KMS-11 (cell line): Measurements from ENCODE around the gene SLC6A17.

Source experiments
- H2AFZ ChIP-seq: fragments of 200-600 bp; sonication (generic); 2 replicates; pipeline ENCODE4 v1.6.1; 2016; ENCODE audit warnings: antibody characterized with exemption, mixed run types, low read depth
- H3K27ac ChIP-seq: fragments of 200-600 bp; sonication (generic); 2 replicates; pipeline ENCODE4 v1.6.1; 2016; ENCODE audit warnings: mild to moderate bottlenecking, mixed run types
- H3K27me3 ChIP-seq: fragments of 200-600 bp; sonication (generic); 2 replicates; pipeline ENCODE4 v1.6.1; 2017; ENCODE audit warnings: mild to moderate bottlenecking, low read depth, mixed run types, moderate library complexity; ENCODE audit not compliant: insufficient read depth
- H3K36me3 ChIP-seq: fragments of 200-600 bp; sonication (generic); 2 replicates; pipeline ENCODE4 v1.6.1; 2017; ENCODE audit warnings: mild to moderate bottlenecking, mixed run types; ENCODE audit not compliant: insufficient read depth
- H3K4me1 ChIP-seq: fragments of 200-600 bp; sonication (generic); 2 replicates; pipeline ENCODE4 v1.6.1; 2016; ENCODE audit warnings: mild to moderate bottlenecking, low read depth, mixed run types; ENCODE audit not compliant: poor library complexity, severe bottlenecking
- H3K4me2 ChIP-seq: fragments of 200-600 bp; sonication (generic); 2 replicates; pipeline ENCODE4 v1.7.0; 2016; ENCODE audit warnings: mild to moderate bottlenecking, mixed run types
- H3K4me3 ChIP-seq: fragments of 200-600 bp; sonication (generic); IDR thresholded peaks from 2 replicates; pipeline ENCODE4 v1.6.1; 2017; ENCODE audit warnings: low read depth, low read length, mixed read lengths; ENCODE audit not compliant: insufficient read depth
- H3K79me2 ChIP-seq: fragments of 200-600 bp; sonication (generic); 2 replicates; pipeline ENCODE4 v1.6.1; 2016; ENCODE audit warnings: low read depth, mixed run types; ENCODE audit not compliant: insufficient read depth
- H3K9ac ChIP-seq: fragments of 200-600 bp; sonication (generic); 2 replicates; pipeline ENCODE4 v1.6.1; 2016; ENCODE audit warnings: mild to moderate bottlenecking, mixed run types
- H4K20me1 ChIP-seq: fragments of 200-600 bp; sonication (generic); 2 replicates; pipeline ENCODE4 v1.6.1; 2016; ENCODE audit warnings: mild to moderate bottlenecking, mixed run types; ENCODE audit not compliant: insufficient read depth
- CTCF ChIP-seq: fragments of 200-600 bp; sonication (generic); conservative IDR thresholded peaks from 2 replicates; pipeline ENCODE4 v1.6.1; 2017; ENCODE audit warnings: low read depth, mild to moderate bottlenecking, antibody characterized with exemption, low read length, moderate library complexity, mixed read lengths

Gene SLC6A17

GRCh38 chr1:110130989-110131388, 19.3 kb upstream of the SLC6A17 start:
- H3K27me3 ChIP-seq = no peaks in the 10 kb centered on the region
- no peak for TF ChIP-seq CTCF
- no peak overlapping the region for H3K4me2 ChIP-seq
- H3K36me3 ChIP-seq = no peaks in the 10 kb centered on the region
- H4K20me1 ChIP-seq = no peaks in the 10 kb centered on the region
- no peak overlapping the region for H3K4me3 ChIP-seq
- no peak overlapping the region for H2AFZ ChIP-seq
- no peak overlapping the region for H3K27ac ChIP-seq
- H3K79me2 ChIP-seq = no peaks in the 10 kb centered on the region
- no peaks in the 10 kb centered on the region for H3K4me1 ChIP-seq
- no peak overlapping the region for H3K9ac ChIP-seq

GRCh38 chr1:110132682-110133081, 17.6 kb upstream of the SLC6A17 start:
- no peaks in the 10 kb centered on the region for H3K36me3 ChIP-seq
- TF ChIP-seq CTCF = no peak
- H3K27ac ChIP-seq = no peak overlapping the region
- H3K4me3 ChIP-seq = no peak overlapping the region
- no peak overlapping the region for H3K9ac ChIP-seq
- H3K4me1 ChIP-seq = peaks cover 12% of the 10 kb centered on the region
- no peak overlapping the region for H2AFZ ChIP-seq
- no peak overlapping the region for H3K4me2 ChIP-seq
- no peaks in the 10 kb centered on the region for H3K79me2 ChIP-seq
- no peaks in the 10 kb centered on the region for H4K20me1 ChIP-seq
- H3K27me3 ChIP-seq = no peaks in the 10 kb centered on the region

DNA sequence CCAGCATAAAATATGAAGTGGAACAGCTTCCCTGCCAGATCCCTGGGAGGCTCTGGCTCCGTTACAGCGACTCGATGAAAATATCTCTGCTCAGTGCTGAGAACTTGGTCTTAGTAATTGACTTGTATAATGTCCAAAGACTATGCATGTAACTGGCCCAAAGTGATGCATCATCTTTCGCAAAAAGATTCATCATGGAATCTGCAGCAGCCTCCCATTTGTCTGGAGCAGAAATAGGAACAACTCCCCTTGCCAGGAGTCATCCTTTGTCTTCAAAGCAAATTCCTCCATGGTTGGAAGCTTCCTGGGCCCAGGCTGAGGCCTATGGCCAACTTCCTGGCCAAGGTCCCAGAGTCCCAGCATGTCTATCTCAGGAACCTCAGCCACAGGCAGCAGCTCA, 16.9 kb upstream of the SLC6A17 start:
- Histone ChIP-seq H3K27ac (no peak overlapping the region), H3K4me3 (no peak overlapping the region)

GRCh38 chr1:110134050-110134595, 16.2 kb upstream of the SLC6A17 start:
- Histone ChIP-seq H3K4me2 (no peak overlapping the region), H3K36me3 (no peaks in the 10 kb centered on the region), H3K4me1 (peaks cover 12% of the 10 kb centered on the region), H3K27ac (no peak overlapping the region), H3K4me3 (no peak overlapping the region), H3K27me3 (no peaks in the 10 kb centered on the region), H3K9ac (no peak overlapping the region), H2AFZ (no peak overlapping the region), H4K20me1 (no peaks in the 10 kb centered on the region), H3K79me2 (no peaks in the 10 kb centered on the region)
- no peak for TF ChIP-seq CTCF

More for the DNA sequence above, 16.9 kb upstream of the SLC6A17 start:
- H3K9ac ChIP-seq = no peak overlapping the region
- no peak for TF ChIP-seq CTCF
- no peaks in the 10 kb centered on the region for H3K36me3 ChIP-seq
- no peak overlapping the region for H2AFZ ChIP-seq
- H3K27me3 ChIP-seq = no peaks in the 10 kb centered on the region
- peaks cover 12% of the 10 kb centered on the region for H3K4me1 ChIP-seq
- H3K79me2 ChIP-seq = no peaks in the 10 kb centered on the region
- no peak overlapping the region for H3K4me2 ChIP-seq
- H4K20me1 ChIP-seq = no peaks in the 10 kb centered on the region
